Neutrophil (primary cell): Measurements from ENCODE around the gene ATP10D.

Source experiments
- H3K27ac ChIP-seq: fragments of 200-600 bp; sonication (generic); 2 replicates; pipeline ENCODE4 v1.5.1; 2016; ENCODE audit warnings: mild to moderate bottlenecking, moderate library complexity
- H3K27me3 ChIP-seq: fragments of 200-600 bp; sonication (generic); 2 replicates; pipeline ENCODE4 v1.6.0; 2016; ENCODE audit warnings: mild to moderate bottlenecking
- H3K36me3 ChIP-seq: fragments of 200-600 bp; sonication (generic); 2 replicates; pipeline ENCODE4 v1.5.1; 2017
- H3K4me1 ChIP-seq, 2 experiments: fragments of 200-600 bp in 1 of 2; sonication (generic) in 1 of 2; 1 replicate in 1 of 2; 2 replicates in 1 of 2; pipeline versions ENCODE4 v1.5.1 to v1.6.1; 2013 to 2016; ENCODE audit warnings: low read depth in 1 of 2, low read length in 1 of 2, mild to moderate bottlenecking in 1 of 2, moderate library complexity in 1 of 2; ENCODE audit not compliant: control insufficient read depth in 1 of 2, insufficient read depth in 1 of 2
- H3K4me3 ChIP-seq, 2 experiments: fragments of 200-600 bp in 1 of 2; sonication (generic) in 1 of 2; 1 replicate in 1 of 2; 2 replicates in 1 of 2; pipeline ENCODE4 v1.5.1; 2013 to 2016; ENCODE audit warnings: low read depth in 1 of 2, low read length in 1 of 2, mild to moderate bottlenecking in 1 of 2, moderate library complexity in 1 of 2
- H3K9me3 ChIP-seq: fragments of 200-600 bp; sonication (generic); 2 replicates; pipeline ENCODE4 v1.5.1; 2016
- TF ChIP-seq, protein P1 (sequence below): fragments of 200-600 bp; sonication (generic); IDR thresholded peaks from 2 replicates; pipeline ENCODE4 v1.5.1; 2016; ENCODE audit warnings: antibody characterized with exemption

The ATP10D gene

DNA sequence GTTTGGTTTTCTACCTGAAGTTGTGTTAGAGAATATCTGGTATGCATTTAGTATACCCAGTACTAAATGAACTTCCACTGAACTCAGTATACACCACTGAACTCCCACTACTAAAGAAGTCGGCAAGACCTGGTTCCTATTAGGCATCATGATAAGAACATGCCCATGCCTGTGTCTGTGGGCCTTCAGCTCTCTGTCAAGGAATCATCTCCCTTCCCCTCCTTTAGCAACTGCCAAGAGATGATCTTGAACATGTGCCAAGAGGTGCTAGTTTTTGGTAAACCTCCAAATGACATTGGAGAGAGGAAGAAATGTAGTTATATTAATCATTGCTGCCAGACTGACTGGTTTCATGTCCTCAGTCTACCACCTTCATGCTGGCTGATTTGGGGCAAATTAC, 113.2 kb downstream of the ATP10D start:
- TF ChIP-seq, protein P1, sequence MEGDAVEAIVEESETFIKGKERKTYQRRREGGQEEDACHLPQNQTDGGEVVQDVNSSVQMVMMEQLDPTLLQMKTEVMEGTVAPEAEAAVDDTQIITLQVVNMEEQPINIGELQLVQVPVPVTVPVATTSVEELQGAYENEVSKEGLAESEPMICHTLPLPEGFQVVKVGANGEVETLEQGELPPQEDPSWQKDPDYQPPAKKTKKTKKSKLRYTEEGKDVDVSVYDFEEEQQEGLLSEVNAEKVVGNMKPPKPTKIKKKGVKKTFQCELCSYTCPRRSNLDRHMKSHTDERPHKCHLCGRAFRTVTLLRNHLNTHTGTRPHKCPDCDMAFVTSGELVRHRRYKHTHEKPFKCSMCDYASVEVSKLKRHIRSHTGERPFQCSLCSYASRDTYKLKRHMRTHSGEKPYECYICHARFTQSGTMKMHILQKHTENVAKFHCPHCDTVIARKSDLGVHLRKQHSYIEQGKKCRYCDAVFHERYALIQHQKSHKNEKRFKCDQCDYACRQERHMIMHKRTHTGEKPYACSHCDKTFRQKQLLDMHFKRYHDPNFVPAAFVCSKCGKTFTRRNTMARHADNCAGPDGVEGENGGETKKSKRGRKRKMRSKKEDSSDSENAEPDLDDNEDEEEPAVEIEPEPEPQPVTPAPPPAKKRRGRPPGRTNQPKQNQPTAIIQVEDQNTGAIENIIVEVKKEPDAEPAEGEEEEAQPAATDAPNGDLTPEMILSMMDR, result no peak
- H3K27me3 ChIP-seq, result no peaks in the 10 kb centered on the region
- no peak overlapping the region for H3K27ac ChIP-seq
- H3K9me3 ChIP-seq, result no peaks in the 10 kb centered on the region
- no peaks in the 10 kb centered on the region for H3K4me1 ChIP-seq
- H3K4me3 ChIP-seq, result no peak overlapping the region
- H3K36me3 ChIP-seq, result no peaks in the 10 kb centered on the region

GRCh38 chr4:47598896-47599295, 113.8 kb downstream of the ATP10D start:
- TF ChIP-seq, protein P1, result no peak
- no peak overlapping the region for H3K27ac ChIP-seq
- H3K9me3 ChIP-seq, result no peaks in the 10 kb centered on the region
- H3K27me3 ChIP-seq, result no peaks in the 10 kb centered on the region
- no peaks in the 10 kb centered on the region for H3K36me3 ChIP-seq
- H3K4me1 ChIP-seq, result no peaks in the 10 kb centered on the region
- no peak overlapping the region for H3K4me3 ChIP-seq

DNA sequence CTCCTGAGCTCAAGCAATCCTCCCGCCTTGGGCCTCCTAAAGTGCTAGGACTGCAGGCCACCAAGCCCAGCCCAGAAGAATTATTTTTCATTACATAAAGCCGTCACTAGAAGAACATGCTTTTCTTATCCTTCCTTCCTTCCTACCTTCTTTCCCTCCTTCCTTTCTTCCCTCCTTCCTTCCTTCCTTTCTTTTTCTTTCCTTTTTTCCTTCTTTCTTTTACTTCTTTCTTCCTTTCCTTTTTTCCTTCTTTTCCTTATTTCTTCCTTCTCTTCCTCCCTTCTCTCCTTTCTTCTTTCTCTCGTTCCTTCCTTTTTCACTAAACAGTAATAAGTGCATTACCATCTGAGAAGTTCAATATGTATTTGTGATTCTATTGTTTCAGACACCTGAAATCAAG, 121.4 kb downstream of the ATP10D start:
- no peaks in the 10 kb centered on the region for H3K27me3 ChIP-seq
- no peaks in the 10 kb centered on the region for H3K4me1 ChIP-seq
- TF ChIP-seq, protein P1, result no peak
- H3K4me3 ChIP-seq, result no peak overlapping the region
- no peak overlapping the region for H3K27ac ChIP-seq
- H3K36me3 ChIP-seq, result no peaks in the 10 kb centered on the region
- H3K9me3 ChIP-seq, result no peaks in the 10 kb centered on the region

- TF ChIP-seq, protein P1, result no peak
- Histone ChIP-seq H3K4me1 (no peaks in the 10 kb centered on the region), H3K36me3 (no peaks in the 10 kb centered on the region), H3K4me3 (no peak overlapping the region), H3K27me3 (no peaks in the 10 kb centered on the region), H3K9me3 (no peaks in the 10 kb centered on the region), H3K27ac (no peak overlapping the region)
Measured at GRCh38 chr4:47612116-47613023, 127.3 kb downstream of the ATP10D start.

DNA sequence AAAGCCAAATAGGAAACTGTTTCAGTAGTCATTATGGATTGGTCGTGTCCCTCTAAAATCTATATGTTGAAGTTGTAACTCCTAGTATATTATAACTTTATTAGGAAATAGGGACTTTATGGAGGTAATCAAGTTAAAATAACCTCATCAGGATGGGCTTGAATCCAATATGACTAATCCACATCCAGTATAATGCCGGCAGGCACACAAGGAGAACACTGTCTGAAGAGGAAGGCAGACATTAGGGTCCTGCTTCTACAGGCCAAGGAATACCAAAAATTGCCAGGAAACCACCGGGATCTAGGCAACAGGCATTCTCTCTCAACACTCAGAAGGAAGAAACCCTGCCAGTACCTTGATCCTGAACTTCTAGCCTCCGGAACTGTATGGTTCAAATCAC, 130.3 kb downstream of the ATP10D start:
- Histone ChIP-seq H3K27me3 (no peaks in the 10 kb centered on the region), H3K27ac (no peak overlapping the region), H3K36me3 (no peaks in the 10 kb centered on the region), H3K9me3 (no peaks in the 10 kb centered on the region), H3K4me1 (no peaks in the 10 kb centered on the region), H3K4me3 (no peak overlapping the region)
- TF ChIP-seq, protein P1, result no peak
